GM18507 (cell line): ENCODE results near the gene GCAT.
"Not testable (repeated sequence)": the region's sequence is repeated elsewhere in the genome, so short reads cannot be mapped to it uniquely, and the experiment has no call there.

Source experiments
- DNase-seq: peaks from one replicate; pipeline ENCODE4 v3.0.0; 2011; ENCODE audit warnings: low read depth; ENCODE audit not compliant: insufficient read length; ENCODE audit errors: extremely low spot score
- FAIRE-seq: peaks from 2 replicates; lab custom pipeline; 2011; peaks lifted over from hg19 to GRCh38; lab: Jason Lieb, UNC

The GCAT gene

DNA sequence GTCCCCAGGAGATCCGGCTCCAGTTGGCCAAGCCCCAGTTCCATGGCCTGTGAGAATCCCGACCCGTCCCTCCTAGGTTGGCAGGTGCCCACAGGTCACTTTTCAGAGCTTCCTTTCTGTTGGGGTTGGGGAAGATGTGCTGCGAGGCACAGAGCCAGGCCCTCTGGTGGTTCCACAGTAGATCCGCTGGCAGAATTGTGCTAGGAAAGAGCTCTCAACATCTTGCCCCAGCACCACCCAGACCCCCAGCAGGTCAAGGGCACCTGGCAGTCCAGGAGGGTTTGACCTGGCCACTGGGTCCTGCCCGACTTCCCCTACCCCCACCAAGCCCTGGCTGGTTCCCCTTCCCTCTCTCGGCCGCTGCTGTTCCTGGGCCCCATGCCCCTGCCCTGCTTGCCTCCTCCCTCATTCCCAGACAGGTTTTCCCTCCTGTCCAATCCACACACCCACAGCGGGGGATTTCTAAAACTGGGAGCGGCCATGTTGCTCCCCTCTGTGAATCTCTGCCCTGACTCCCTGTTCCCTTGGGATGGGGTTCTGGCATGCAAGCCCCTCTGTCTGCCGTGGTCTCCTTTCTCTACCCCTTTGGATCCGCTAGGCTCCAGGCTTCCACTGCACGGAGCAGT is 26.2 kb upstream of the GCAT start:
- FAIRE-seq, result no peak
- no peak for DNase-seq

DNA sequence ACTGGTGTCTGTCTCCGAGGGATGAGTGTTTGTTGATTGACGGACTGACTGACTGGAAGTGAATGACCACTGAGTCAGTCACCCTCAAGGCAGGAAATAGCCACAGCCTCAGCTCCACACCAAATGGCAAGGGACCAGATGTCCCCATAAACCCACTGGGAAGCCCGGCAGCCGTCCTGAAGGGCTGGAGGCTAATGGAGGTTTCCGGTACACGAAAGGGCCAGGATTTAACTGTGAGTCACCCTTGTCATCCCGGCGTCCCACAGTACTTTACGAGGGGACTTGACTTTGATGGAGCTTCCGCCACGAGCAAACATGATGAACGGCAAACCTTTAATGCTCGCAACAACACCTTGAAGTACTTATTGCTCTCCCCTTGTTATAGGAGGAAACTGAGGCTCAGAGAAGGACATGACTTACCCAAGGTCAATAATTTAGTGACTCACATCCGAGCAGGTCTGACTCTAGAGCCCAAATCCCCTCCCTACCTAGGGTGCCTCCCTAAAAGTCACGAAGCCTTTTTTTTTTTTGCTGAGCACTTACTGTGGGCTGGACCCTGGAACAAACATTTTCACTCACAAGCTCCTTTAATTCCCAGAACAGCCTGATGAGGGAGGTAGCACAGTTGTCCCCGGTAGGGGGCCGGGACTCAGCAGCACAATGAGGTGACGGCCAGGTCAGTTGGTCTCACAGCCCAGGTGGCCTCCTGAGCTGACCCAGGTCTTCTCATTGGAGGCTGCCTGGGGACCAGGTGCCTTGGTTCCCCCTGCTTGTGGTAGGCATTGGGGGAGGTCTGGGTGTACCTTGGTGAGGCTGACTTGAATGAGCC is 25.2 kb upstream of the GCAT start:
- FAIRE-seq (no peak), DNase-seq (no peak)

DNA sequence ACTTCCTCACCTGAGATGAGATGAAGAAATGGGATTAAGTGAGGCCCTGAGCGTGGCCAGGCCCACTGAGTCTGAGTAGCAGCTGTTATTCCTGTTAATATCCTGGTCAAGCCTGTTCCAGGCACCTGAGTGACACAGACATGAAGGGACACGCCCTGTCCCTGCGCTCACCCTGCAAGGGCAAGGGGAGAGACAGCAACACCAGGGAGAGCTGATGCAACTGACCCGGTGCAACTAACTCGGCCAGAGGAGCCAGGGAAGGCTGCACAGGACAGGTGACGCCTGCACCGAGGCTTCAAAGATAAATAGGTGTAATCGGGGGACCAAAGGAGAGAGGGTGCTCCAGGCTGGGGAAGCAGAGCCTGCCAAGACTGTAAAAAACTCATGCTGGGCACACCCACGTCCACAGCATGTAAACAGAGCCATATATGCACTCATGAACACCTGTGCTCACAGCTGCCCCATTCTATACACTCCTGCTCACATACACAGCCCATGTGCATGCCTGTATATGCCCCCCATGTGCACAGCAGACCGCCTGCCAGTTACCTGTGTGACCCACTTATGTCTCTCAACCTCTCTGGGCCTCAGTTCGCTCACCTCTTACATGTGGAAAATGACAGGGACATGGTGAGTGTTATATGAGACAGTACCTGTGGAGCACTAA is 22.8 kb upstream of the GCAT start:
- DNase-seq (no peak), FAIRE-seq (no peak)

DNA sequence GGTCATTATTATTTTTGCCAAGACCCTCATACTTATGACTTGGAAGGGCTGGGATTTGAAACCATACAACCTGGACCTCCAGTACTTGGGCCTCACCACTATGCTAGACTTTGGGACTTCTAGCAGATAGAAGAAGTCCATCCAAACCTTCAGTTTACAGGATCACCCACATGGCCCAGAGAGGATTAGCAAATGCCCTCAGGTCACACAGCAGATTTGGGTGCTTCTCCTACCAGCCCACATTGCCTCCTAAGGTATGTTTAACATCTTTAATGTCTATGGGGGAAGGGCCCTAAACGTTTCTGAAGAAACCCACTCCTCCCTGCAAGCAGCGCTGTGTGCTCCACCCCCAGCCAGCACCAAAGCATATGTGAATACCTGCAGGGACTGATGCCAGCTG is 17.5 kb upstream of the GCAT start:
- no peak for FAIRE-seq
- no peak for DNase-seq

DNA sequence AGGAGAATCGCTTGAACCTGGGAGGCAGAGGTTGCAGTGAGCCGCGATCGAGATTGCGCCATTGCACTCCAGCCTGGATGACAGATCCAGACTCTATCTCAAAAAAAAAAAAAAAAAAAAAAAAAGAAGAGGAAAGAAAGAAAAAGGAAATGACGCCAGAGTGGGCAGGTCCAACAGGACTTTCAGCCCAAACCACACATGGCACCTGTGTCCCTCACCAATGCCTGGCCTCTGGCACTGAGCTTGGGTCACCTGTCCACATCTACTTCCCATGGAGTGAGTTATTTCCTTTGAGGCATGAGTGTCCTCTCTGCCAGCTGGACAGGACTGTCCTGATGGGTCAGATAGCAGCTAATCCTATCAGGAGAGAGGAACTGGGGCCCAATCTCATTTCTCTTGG is 15.2 kb upstream of the GCAT start:
- no peak for DNase-seq
- FAIRE-seq, result no peak

DNA sequence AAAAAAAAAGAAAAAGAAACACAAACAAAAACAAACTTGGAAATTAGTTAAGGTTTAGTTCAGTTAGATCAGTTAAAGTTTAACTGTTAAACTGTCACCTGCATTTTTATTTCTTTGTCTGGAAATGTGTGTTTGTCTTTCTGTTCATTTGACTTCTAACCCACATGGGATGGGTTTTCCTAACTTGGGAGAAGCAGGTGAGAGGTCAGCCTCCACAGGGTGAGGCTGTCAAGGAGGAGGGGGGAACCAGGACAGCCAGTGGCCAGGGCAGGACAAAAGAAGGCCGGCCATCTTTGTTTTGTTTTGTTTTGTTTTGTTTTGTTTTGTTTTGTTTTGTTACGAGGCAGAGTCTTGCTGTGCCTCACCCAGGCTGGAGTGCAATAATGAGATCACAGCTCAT is 13.4 kb upstream of the GCAT start:
- DNase-seq (no peak), FAIRE-seq (no peak)

DNA sequence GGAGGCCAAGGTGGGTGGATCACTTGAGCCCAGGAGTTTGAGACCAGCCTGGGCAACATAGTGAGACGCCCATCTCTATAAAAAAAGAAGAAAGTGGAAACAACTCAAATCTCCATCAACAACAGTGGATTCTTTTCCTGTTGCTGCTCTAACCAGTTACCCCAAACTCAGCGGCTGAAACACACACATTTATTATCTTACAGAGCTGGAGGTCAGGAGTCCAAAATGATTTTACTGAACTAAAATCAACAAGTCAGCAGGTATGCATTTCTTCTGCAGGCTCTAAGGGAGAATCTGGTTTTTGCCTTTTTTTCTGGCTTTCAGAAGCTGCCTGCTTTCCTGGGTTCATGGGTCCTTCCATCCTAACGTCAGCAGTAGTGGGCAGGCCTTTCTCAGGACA is 11.7 kb upstream of the GCAT start:
- DNase-seq (no peak), FAIRE-seq (no peak)

DNA sequence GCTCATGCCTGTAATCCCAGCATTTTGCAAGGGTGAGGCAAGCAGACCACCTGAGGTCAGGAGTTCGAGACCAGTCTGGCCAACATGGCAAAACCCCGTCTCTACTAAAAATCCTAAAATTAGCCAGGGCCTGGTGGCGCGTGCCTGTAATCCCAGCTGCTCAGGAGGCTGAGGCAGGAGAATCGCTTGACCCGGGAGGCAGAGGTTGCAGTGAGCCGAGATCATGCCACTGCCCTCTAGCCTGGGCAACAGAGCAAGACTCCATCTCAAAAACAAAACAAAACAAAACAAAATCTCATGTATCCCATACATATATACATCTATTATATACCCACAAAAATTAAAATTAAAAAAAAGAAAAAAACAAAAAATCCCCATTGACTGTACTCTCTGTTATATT is 10.5 kb upstream of the GCAT start:
- FAIRE-seq, DNase-seq: not testable (repeated sequence)

DNA sequence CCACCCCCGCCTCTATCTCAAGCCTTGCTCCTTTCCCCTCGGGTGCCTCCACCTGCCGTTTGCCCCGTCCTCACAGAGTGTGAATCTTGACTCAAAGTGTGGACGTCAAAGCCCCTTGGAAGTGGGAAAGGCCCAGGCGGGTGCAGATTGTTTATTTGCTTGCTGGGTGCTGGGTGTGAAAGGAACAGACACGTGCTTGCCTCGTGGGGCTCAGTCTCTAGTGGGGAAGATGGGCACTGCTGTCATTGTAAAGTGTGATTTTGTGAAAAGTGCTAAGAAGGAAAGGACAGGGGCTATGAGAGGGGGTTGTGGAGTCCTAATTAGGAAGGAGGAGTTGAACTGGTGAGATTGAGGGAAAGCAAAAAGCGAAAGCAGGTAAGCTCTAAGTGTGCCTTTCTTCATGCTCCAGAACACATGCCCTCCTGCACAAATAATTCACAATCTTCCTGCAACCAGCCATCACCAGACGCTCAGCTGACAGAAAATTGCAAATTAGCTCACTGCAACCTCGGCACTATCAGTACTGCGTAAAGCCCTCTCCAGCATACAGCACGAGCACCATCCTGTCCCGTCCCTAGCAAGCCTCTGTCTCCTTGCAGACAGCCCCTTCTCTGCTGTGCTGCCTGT is 9.7 kb upstream of the GCAT start:
- DNase-seq, result no peak
- FAIRE-seq, result peak; percentile 38

DNA sequence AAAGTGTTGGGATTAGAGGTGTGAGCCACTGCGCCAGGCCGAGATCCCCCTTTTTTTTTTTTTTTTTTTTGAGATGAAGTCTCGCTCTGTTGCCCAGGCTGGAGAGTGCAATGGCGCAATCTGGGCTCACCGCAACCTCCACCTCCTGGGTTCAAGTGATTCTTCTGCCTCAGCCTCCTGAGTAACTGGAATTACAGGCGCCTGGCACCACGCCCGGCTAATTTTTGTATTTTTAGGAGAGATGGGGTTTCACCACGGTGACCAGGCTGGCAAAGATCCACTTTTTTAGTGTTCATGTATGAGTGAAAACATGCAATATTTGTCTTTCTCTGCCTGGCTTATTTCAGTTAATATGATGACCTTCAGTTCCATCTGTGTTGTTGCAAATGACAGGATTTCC is 7.8 kb upstream of the GCAT start:
- FAIRE-seq, DNase-seq: not testable (repeated sequence)

DNA sequence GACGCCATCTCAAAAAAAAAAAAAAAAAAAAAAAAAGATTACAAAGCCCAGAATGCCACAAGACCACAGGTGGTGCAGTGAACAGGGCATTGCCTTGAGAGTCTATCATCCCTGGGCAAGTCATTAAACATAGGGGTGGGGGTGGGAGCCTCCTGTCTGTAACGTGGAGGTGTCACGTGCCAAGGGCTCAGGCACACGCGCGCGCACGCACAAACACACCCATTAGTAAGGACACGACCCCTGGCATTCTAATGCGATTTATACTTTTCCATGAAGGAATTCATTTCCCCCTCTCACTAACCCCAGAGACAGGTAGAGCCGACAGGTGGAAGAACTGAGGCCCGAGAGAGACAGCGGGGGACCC is 5.8 kb upstream of the GCAT start:
- FAIRE-seq (no peak), DNase-seq (no peak)

DNA sequence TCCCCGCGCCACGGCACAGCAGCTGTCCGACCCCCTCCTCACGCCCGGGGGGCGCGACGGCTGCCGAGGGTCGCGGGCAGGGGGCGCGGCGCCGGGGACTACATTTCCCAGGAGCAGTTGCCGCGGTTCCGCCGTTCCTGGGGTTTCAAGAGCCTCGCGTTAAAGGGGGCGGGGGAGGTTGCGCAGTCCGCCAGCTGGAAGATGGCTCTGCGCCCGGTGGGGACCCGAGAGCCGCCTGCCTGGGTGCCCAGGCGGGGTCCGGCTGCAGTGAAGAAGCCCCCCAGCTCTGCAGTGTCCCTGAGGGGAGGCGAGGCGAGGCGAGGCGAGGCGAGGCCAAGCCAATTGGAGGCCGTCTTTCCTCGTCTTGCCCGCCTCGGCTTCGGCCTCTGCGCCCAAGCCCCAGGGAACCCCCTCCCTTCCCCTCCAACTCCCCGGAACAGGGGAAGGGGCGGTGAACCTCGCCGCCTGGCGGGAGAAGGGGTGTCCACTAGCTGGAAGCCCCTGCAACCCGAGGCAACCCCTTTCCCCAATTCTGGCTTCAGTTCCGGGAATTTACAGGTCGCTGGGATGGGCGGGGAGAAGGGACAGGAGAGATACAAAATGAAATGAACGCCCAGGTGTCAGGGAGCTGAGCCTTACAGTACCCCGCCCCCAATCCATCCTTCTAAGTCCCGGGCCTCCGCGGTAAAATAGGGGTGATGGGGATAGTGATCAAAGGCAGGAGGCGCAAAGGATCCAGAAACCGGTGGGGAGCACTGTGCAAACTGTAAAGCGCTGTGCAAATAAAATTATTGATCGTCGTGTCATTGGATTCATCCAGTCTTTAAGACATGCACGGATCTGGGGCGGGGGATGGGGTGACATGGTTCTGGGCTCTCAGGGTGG is 5.2 kb upstream of the GCAT start:
- DNase-seq, result no peak
- no peak for FAIRE-seq

DNA sequence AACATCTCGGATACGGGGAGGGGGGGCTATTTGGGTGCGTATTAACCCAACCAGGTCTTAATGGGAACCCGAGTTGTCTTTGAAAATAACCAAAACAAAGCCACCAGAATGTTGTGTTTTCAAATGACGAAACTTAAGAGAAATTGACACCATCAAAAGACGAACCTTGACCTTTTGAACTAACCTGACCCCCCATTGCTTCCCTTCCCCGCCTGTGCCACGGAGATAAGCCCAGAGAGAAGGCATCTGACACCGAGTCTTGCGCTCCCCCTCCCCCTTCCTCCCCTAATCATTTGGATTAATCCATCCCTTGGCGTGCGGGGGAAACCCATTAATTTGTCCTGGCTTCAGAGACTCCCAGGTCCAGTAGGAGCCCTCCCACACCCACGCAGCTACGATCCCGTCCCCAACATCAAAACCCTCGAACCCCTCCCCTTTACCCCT is 4.5 kb upstream of the GCAT start:
- DNase-seq (no peak), FAIRE-seq (no peak)

DNA sequence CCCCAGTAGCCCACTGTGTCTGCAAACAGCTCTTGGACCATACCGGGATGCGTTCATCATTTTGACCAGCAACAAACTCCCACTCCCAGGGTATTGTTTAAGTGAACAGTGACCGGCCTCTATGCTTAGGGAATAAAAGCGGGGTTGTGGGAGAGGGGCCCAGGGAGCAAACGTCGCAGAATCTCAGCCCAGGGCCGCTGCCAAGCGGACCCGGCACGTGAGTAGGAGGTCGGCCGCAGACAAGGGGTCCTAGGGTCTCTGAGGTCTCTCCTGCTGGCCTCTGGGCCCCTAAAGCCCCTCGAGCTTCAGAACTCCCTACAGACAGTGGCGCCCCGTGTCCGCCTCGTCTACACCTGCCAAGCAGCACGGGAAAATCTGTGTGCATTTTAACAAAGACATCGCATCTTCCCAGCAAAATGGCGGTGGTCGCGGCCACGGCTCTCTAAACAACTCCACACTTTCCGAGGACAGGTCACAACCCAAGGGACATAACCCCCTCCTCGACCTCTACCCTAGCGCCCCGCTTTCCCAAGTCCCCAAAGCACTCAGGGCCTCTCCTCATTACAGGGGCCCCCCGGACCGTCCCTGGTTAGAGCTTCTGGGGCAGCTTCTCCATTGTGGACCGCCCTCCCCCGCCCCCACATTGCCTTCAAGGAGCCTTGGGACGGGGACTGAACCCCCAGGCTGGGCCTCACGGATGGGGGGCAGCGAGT is 3.9 kb upstream of the GCAT start:
- FAIRE-seq, result no peak
- DNase-seq, result no peak

DNA sequence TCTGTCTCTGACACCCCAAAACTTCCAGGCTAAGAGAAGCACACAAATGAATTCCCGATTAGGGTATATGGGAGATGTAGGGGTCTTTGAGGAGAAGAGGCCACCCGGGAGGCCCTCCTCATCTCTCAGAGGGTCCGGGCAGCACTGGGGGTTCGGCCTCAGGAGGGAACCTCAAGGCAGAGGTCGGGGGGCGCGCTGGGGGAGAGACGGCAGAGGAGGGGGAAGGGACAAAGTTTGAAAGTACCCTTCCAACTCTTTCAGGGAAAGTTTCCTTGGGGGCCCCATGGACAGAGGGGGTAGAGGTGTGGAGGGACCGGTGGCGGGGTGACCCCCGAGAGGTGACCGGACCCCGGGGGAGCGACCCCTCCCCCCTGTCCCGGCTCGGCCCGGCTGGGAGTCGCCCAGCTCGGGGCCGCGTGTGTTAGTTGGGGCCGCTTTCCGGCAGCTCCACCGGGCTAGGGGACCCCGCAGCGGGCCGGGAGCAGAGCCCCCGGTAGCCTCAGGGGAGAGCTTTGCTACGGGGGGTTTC is 3.3 kb upstream of the GCAT start:
- FAIRE-seq (no peak), DNase-seq (no peak)

DNA sequence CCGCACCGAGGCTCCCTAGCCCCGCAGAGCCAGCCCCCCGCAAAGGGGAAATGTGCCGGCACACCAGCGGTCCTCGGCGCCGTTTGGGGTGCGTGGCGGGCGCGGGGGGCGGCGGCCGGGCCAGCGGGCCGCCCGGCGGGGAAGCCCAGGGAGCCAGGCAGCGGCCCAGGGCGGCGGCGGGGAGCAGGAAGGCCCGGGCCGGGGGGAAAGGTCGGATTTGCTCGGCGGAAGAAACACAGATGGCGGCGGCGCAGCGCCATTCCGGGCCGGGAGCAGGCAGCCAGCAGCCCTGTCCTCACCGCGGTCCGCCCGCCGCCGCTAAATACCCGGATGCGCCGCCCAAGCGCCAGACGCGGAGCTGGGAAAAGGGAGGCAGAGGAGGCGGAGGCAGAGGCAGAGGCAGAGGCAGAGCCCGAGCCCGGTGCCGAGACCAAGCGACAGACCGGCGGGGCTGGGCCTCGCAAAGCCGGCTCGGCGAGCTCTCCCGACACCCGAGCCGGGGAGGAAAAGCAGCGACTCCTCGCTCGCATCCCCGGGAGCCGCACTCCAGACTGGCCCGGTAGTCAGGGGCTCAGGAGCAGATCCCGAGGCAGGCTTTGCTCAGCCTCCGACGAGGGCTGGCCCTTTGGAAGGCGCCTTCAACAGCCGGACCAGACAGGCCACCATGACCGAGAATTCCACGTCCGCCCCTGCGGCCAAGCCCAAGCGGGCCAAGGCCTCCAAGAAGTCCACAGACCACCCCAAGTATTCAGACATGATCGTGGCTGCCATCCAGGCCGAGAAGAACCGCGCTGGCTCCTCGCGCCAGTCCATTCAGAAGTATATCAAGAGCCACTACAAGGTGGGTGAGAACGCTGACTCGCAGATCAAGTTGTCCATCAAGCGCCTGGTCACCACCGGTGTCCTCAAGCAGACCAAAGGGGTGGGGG is 2.6 kb upstream of the GCAT start:
- no peak for FAIRE-seq
- DNase-seq, result no peak

DNA sequence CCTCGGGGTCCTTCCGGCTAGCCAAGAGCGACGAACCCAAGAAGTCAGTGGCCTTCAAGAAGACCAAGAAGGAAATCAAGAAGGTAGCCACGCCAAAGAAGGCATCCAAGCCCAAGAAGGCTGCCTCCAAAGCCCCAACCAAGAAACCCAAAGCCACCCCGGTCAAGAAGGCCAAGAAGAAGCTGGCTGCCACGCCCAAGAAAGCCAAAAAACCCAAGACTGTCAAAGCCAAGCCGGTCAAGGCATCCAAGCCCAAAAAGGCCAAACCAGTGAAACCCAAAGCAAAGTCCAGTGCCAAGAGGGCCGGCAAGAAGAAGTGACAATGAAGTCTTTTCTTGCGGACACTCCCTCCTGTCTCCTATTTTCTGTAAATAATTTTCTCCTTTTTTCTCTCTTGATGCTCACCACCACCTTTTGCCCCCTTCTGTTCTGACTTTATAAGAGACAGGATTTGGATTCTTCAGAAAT is 1.9 kb upstream of the GCAT start:
- DNase-seq (no peak), FAIRE-seq (no peak)
